Measurements from ENCODE around the gene MBD5. TPM values are rescaled to one million over a fixed set of nuclear protein-coding genes. Genes with fewer than 3 reads are reported as not detected.

Gene MBD5
- total RNA-seq, 2 donors from 2014 or later: 38.2 to 44.7 TPM

DNA sequence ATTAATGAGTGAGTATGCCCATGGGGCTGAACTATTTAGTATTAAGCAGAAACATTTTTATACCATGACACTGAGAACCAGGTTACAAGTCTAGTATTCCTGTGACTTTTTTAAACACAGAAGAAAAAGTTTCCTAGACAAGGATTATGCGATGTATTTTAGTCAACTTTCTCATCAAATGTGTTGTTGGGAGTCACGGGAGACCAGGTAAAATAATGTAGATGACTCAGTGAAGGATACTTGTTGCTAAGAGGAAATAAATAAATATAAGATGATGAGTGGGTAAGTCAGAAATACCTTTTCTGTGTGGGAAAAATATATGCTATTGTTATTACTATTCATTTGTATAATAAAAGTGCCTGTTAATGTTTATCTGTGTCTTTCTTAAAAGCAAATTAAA is 23.4 kb downstream of the MBD5 start:
- TF ChIP-seq, protein P1, sequence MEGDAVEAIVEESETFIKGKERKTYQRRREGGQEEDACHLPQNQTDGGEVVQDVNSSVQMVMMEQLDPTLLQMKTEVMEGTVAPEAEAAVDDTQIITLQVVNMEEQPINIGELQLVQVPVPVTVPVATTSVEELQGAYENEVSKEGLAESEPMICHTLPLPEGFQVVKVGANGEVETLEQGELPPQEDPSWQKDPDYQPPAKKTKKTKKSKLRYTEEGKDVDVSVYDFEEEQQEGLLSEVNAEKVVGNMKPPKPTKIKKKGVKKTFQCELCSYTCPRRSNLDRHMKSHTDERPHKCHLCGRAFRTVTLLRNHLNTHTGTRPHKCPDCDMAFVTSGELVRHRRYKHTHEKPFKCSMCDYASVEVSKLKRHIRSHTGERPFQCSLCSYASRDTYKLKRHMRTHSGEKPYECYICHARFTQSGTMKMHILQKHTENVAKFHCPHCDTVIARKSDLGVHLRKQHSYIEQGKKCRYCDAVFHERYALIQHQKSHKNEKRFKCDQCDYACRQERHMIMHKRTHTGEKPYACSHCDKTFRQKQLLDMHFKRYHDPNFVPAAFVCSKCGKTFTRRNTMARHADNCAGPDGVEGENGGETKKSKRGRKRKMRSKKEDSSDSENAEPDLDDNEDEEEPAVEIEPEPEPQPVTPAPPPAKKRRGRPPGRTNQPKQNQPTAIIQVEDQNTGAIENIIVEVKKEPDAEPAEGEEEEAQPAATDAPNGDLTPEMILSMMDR (IDR thresholded peaks at IDR 0.05): no peak
- TF ChIP-seq POLR2AphosphoS5 (IDR thresholded peaks at IDR 0.05) (no peak), POLR2A (IDR thresholded peaks at IDR 0.05) (no peak)
- no peak for DNase-seq (ENCODE audit: low spot score)
- Histone ChIP-seq H3K27ac (no peak overlapping the region), H3K36me3 (no peaks in the 10 kb centered on the region), H3K9me3 (no peaks in the 10 kb centered on the region), H3K4me1 (replicated peaks) (no peaks in the 10 kb centered on the region), H3K27me3 (replicated peaks; ENCODE audit: insufficient read depth) (no peaks in the 10 kb centered on the region), H3K4me3 (no peak overlapping the region)
- intact Hi-C loops (cut with DNase I): no loop called here
- WGBS: 93% methylated on average over 2 of the region's 2 CpGs

DNA sequence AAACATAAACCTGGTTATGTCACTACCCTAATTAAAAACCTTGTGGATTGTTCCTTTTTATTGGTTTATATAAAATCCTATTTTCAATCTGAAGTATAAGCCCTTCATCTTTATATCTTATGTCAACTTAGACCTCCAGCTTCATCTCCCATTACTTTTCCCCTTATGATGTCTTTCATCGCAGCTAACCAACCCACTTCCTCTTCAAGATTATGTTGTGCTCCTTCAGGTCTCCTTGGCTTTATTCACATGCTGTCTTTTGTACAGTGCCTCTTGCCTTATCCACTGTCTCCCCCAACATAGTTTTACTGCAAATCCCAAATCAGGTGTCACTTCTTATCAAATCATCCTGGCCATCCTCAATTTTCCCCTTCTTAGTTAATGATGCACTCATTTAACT is 25.9 kb downstream of the MBD5 start:
- intact Hi-C loops (cut with DNase I): no loop called here
- 85% methylated on average over 1 of the region's 1 CpG for WGBS

DNA sequence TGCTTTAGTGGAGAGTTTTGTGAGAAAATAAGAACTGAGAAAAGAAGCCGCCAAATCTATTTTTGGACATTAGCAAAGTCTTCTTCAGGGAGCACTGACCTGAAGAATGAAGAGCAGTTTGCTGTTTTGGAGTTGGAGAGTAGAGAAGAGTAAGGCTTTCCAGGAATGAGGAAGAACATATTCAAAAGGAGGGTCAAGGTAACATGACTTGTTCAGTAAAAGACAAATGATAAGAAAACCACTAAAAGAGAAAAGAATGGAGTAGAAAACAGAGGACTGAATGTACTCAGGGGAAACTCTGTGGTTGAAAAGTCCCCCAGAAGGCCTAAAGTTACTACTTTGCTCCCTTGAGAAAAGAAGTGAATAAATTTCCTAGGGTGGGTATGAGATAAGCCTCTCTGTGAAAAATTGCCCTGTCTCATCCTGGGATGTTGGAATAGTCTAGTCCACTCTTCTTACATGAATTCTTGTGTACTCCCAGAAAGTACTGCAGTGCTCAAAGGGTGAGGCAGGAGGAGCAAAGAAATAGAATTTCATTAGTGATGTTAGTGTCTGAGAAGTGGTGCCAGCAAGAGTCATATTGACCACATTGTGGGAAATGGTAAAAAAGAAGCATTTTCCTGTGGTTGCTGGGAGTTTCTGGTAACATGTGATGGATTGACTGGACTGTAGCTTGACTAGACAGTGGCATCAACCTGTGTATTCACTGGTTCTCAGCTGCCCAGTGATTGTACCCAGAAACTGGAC is 27.8 kb downstream of the MBD5 start:
- 94% methylated on average over 1 of the region's 1 CpG for WGBS
- H3K36me3 ChIP-seq: no peaks in the 10 kb centered on the region
- DNase-seq (ENCODE audit: low spot score): no peak
- H3K27ac ChIP-seq: no peak overlapping the region
- TF ChIP-seq, protein P1 (IDR thresholded peaks at IDR 0.05): no peak
- TF ChIP-seq POLR2AphosphoS5 (IDR thresholded peaks at IDR 0.05) (no peak), POLR2A (IDR thresholded peaks at IDR 0.05) (no peak)
- intact Hi-C loops (cut with DNase I): no loop called here
- no peaks in the 10 kb centered on the region for H3K4me1 ChIP-seq (replicated peaks)
- no peak overlapping the region for H3K4me3 ChIP-seq
- H3K27me3 ChIP-seq (replicated peaks; ENCODE audit: insufficient read depth): no peaks in the 10 kb centered on the region
- H3K9me3 ChIP-seq: no peaks in the 10 kb centered on the region

More for the DNA sequence above, 25.9 kb downstream of the MBD5 start:
- TF ChIP-seq, protein P1 (IDR thresholded peaks at IDR 0.05): no peak
- Histone ChIP-seq H3K27me3 (replicated peaks; ENCODE audit: insufficient read depth) (no peaks in the 10 kb centered on the region), H3K4me3 (no peak overlapping the region), H3K9me3 (no peaks in the 10 kb centered on the region), H3K27ac (no peak overlapping the region), H3K36me3 (no peaks in the 10 kb centered on the region), H3K4me1 (replicated peaks) (no peaks in the 10 kb centered on the region)
- DNase-seq (ENCODE audit: low spot score): no peak

DNA sequence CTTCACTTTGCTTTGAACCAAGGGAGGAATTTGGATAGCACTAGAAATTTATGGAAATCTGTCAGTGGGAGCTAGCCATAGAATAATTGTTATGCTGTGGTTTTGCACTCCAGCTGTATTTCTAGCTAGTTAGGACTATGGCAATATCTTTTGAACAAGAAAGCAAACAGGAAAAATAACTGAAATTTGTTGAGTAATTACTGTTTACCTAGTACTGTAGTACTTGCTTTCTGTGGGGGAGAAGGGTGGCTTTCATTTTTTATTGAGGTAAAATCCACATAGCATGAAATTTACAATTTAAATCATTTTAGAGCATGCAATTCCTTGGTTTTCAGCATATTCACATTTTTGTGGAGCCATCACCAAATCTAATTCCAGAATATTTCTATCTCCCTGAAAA is 28.4 kb downstream of the MBD5 start:
- Histone ChIP-seq H3K36me3 (no peaks in the 10 kb centered on the region), H3K4me3 (no peak overlapping the region), H3K9me3 (no peaks in the 10 kb centered on the region), H3K4me1 (replicated peaks) (no peaks in the 10 kb centered on the region), H3K27ac (no peak overlapping the region), H3K27me3 (replicated peaks; ENCODE audit: insufficient read depth) (no peaks in the 10 kb centered on the region)
- no peak for TF ChIP-seq POLR2A (IDR thresholded peaks at IDR 0.05)
- TF ChIP-seq, protein P1 (IDR thresholded peaks at IDR 0.05): no peak
- no peak for TF ChIP-seq POLR2AphosphoS5 (IDR thresholded peaks at IDR 0.05)
- DNase-seq (ENCODE audit: low spot score): no peak
- intact Hi-C loops (cut with DNase I): no loop called here

DNA sequence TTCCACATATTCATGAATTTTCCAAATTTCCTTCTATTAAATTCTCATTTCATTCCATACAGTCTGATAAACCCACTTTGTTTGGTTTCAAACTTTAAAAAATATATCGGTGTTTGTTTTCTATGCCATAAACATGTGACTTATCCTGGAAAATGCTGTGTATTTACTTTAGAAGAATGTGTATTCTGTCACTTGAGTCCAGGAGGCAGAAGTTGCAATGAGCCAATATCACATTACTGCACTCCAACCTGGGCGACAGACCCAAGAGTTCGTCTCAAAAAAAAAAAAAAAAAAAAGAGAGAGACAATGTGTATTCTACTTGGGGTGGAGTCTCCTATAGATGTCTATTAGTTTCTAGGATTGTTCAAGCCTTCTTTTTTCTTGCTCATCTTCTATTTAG is 31.8 kb downstream of the MBD5 start:
- Histone ChIP-seq H3K4me1 (replicated peaks) (no peaks in the 10 kb centered on the region), H3K27me3 (replicated peaks; ENCODE audit: insufficient read depth) (no peaks in the 10 kb centered on the region), H3K4me3 (no peak overlapping the region), H3K36me3 (no peaks in the 10 kb centered on the region), H3K27ac (no peak overlapping the region), H3K9me3 (no peaks in the 10 kb centered on the region)
- TF ChIP-seq, protein P1 (IDR thresholded peaks at IDR 0.05): no peak
- TF ChIP-seq POLR2AphosphoS5 (IDR thresholded peaks at IDR 0.05) (no peak), POLR2A (IDR thresholded peaks at IDR 0.05) (no peak)
- no peak for DNase-seq (ENCODE audit: low spot score)
- intact Hi-C loops (cut with DNase I): no loop called here
- WGBS: 94% methylated on average over 3 of the region's 3 CpGs

All from prostate gland (tissue), 2 donors.